Mesendoderm (in vitro differentiated cells): ENCODE measurements around the gene ATP11B.
A peak's percentile ranks its signal among the peaks of the same experiment; 100 is the strongest.

Experiments used
- DNase-seq: peaks from one replicate; pipeline ENCODE4 v3.0.0; 2013
- H2AK5ac ChIP-seq: 2 replicates; pipeline ENCODE4 v1.6.1; 2013; ENCODE audit warnings: low read length, inconsistent platforms
- H2BK120ac ChIP-seq: 2 replicates; pipeline ENCODE4 v1.6.1; 2013; ENCODE audit warnings: low read depth, mild to moderate bottlenecking, low read length, moderate library complexity, mixed read lengths
- H2BK15ac ChIP-seq: replicated peaks from 2 replicates; pipeline ENCODE4 v1.6.1; 2013; ENCODE audit warnings: low read depth, mild to moderate bottlenecking, moderate library complexity
- H2BK5ac ChIP-seq: 2 replicates; pipeline ENCODE4 v1.6.1; 2013; ENCODE audit warnings: low read length, inconsistent platforms
- H3K18ac ChIP-seq: 2 replicates; pipeline ENCODE4 v1.6.1; 2013; ENCODE audit warnings: mild to moderate bottlenecking, low read length, mixed read lengths
- H3K23ac ChIP-seq: one replicate; pipeline ENCODE4 v1.6.1; 2013; ENCODE audit warnings: low read length
- H3K27ac ChIP-seq: 2 replicates; pipeline ENCODE4 v1.5.1; 2013; ENCODE audit warnings: low read depth, mild to moderate bottlenecking, inconsistent platforms, low read length, moderate library complexity
- H3K27me3 ChIP-seq: 2 replicates; pipeline ENCODE4 v1.6.1; 2013; ENCODE audit warnings: low read length, control low read depth, mild to moderate bottlenecking, inconsistent platforms; ENCODE audit not compliant: insufficient read depth, poor library complexity
- H3K36me3 ChIP-seq: 2 replicates; pipeline ENCODE4 v1.6.1; 2013; ENCODE audit warnings: low read length, inconsistent platforms; ENCODE audit not compliant: control insufficient read depth, insufficient read depth
- H3K4ac ChIP-seq: one replicate; pipeline ENCODE4 v1.6.1; 2013; ENCODE audit warnings: low read depth, mild to moderate bottlenecking, low read length, moderate library complexity
- H3K4me1 ChIP-seq: 2 replicates; pipeline ENCODE4 v1.6.1; 2013; ENCODE audit warnings: low read depth, low read length, inconsistent platforms; ENCODE audit not compliant: control insufficient read depth
- H3K4me2 ChIP-seq: 2 replicates; pipeline ENCODE4 v1.6.1; 2013; ENCODE audit warnings: low read length
- H3K4me3 ChIP-seq: 2 replicates; pipeline ENCODE4 v1.5.1; 2013; ENCODE audit warnings: mild to moderate bottlenecking, low read length
- H3K56ac ChIP-seq: one replicate; pipeline ENCODE4 v1.6.1; 2013; ENCODE audit warnings: low read length
- H3K79me1 ChIP-seq: 2 replicates; pipeline ENCODE4 v1.6.1; 2013; ENCODE audit warnings: low read length, inconsistent platforms
- H3K79me2 ChIP-seq: 2 replicates; pipeline ENCODE4 v1.6.1; 2013; ENCODE audit warnings: mild to moderate bottlenecking, low read length; ENCODE audit not compliant: control insufficient read depth, insufficient read depth
- H3K9ac ChIP-seq: 2 replicates; pipeline ENCODE4 v1.6.1; 2013; ENCODE audit warnings: low read length, inconsistent platforms
- H4K5ac ChIP-seq: one replicate; pipeline ENCODE4 v1.6.1; 2013; ENCODE audit warnings: low read length
- H4K8ac ChIP-seq: one replicate; pipeline ENCODE4 v1.6.1; 2013; ENCODE audit warnings: low read depth, mild to moderate bottlenecking, control low read depth, low read length, moderate library complexity
- WGBS: extraction: QIAGEN DNeasy Blood & Tissue Kit; methylation state at CpG from one replicate; pipeline ENCODE4 v1.1.7; 2013; ENCODE audit warnings: low lambda C conversion rate, missing lambda C conversion rate; ENCODE audit not compliant: insufficient coverage; ENCODE audit errors: extremely low coverage; 5-methylcytosine and 5-hydroxymethylcytosine counted together

ATP11B gene

GRCh38 chr3:182962166-182962565 lies 168.9 kb downstream of the ATP11B start:
- H2AK5ac ChIP-seq = no peak overlapping the region
- H3K9ac ChIP-seq = no peak overlapping the region
- H3K79me1 ChIP-seq = peaks cover 4% of the 10 kb centered on the region
- H3K18ac ChIP-seq = no peak overlapping the region
- no peaks in the 10 kb centered on the region for H3K36me3 ChIP-seq
- H3K4me2 ChIP-seq = no peak overlapping the region
- no peak overlapping the region for H3K4ac ChIP-seq
- no peak overlapping the region for H2BK15ac ChIP-seq
- no peak overlapping the region for H3K27ac ChIP-seq
- peaks cover 3% of the 10 kb centered on the region for H3K4me1 ChIP-seq
- H3K4me3 ChIP-seq = no peak overlapping the region
- H3K27me3 ChIP-seq = no peaks in the 10 kb centered on the region
- no peak overlapping the region for H2BK120ac ChIP-seq
- no peak overlapping the region for H3K56ac ChIP-seq
- H4K5ac ChIP-seq = no peak overlapping the region
- no peak for DNase-seq
- H4K8ac ChIP-seq = no peak overlapping the region
- H3K23ac ChIP-seq = no peak overlapping the region
- H3K79me2 ChIP-seq = peaks cover 8% of the 10 kb centered on the region
- no peak overlapping the region for H2BK5ac ChIP-seq

- Histone ChIP-seq H4K5ac (no peak overlapping the region), H3K79me2 (peaks cover 21% of the 10 kb centered on the region), H4K8ac (no peak overlapping the region), H2BK5ac (no peak overlapping the region), H3K4me2 (no peak overlapping the region), H3K4me1 (peaks cover 5% of the 10 kb centered on the region), H3K27me3 (no peaks in the 10 kb centered on the region), H3K18ac (no peak overlapping the region), H3K56ac (no peak overlapping the region), H3K9ac (no peak overlapping the region), H2BK15ac (no peak overlapping the region), H2AK5ac (no peak overlapping the region), H3K36me3 (no peaks in the 10 kb centered on the region), H2BK120ac (no peak overlapping the region), H3K23ac (no peak overlapping the region), H3K4ac (no peak overlapping the region), H3K4me3 (no peak overlapping the region), H3K79me1 (peaks cover 6% of the 10 kb centered on the region), H3K27ac (no peak overlapping the region)
- DNase-seq = no peak
- no CpG with 5 or more reads among the region's 1 CpG for WGBS
These were observed 170.9 kb downstream of the ATP11B start for GRCh38 chr3:182964179-182964578.

- H2BK15ac ChIP-seq = no peak overlapping the region
- peaks cover 2% of the 10 kb centered on the region for H3K4me1 ChIP-seq
- no peak overlapping the region for H3K4ac ChIP-seq
- no peak overlapping the region for H3K18ac ChIP-seq
- no peak overlapping the region for H3K23ac ChIP-seq
- WGBS = no CpG with 5 or more reads among the region's 9 CpGs
- H4K5ac ChIP-seq = no peak overlapping the region
- H3K4me3 ChIP-seq = no peak overlapping the region
- no peak overlapping the region for H2BK5ac ChIP-seq
- H3K79me2 ChIP-seq = peaks cover 28% of the 10 kb centered on the region
- H3K79me1 ChIP-seq = peaks cover 4% of the 10 kb centered on the region
- H3K27ac ChIP-seq = no peak overlapping the region
- H3K36me3 ChIP-seq = no peaks in the 10 kb centered on the region
- no peak overlapping the region for H3K9ac ChIP-seq
- no peak overlapping the region for H2BK120ac ChIP-seq
- no peak for DNase-seq
- no peak overlapping the region for H2AK5ac ChIP-seq
- no peak overlapping the region for H3K56ac ChIP-seq
- no peaks in the 10 kb centered on the region for H3K27me3 ChIP-seq
- H3K4me2 ChIP-seq = no peak overlapping the region
- no peak overlapping the region for H4K8ac ChIP-seq
These were observed 172.6 kb downstream of the ATP11B start for GRCh38 chr3:182965861-182966366.

DNA sequence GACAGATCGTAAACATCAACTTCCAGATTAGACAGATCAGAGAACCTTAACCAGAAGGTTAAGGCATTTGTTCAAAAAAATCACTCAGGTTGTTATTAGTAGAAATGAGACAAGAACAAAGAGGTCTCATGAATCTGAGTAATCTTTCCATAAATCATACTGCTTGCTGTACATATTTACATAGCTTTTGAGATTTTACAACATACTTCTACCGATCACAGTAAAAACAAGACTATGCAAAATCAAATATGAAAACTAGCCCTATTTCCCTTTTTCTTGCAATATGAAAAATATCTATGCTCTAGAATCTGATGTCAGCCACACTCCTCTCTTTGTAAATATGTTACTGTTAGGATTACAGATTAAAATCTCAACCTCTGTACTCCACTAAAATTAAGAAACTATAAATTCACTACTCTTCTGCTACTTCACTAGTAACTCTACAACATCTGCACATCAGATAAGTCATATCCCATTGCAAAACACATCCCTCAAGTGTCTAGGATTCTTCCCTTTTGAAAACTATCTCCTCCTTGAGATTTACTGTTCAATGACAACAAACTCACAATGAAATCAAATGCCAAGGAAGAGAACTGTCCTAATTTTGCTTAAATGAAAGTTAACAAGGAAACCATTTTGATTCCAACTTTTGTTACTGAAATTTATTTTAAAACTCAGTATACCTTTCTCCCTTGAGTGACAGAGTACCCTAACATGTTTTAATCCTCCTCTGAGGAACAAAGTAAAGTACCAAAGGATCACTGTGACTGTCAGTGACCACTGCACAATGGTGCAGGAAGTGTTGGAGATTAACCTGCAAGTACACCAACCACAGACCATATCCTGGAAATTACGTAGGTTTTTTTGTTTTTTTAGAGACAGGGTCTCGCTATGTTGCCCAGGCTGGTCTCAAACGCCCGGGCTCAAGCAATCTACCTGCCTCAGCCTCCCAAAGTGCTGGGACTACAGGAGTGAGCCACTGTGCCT lies 174.2 kb downstream of the ATP11B start:
- Histone ChIP-seq H2BK5ac (no peak overlapping the region), H3K79me1 (peaks cover 4% of the 10 kb centered on the region), H3K4me3 (no peak overlapping the region), H2BK15ac (no peak overlapping the region), H3K18ac (peak overlapping the region; percentile 47), H3K9ac (no peak overlapping the region), H3K79me2 (peaks cover 38% of the 10 kb centered on the region), H3K27me3 (no peaks in the 10 kb centered on the region), H2AK5ac (no peak overlapping the region), H4K5ac (no peak overlapping the region), H3K4ac (no peak overlapping the region), H3K4me2 (no peak overlapping the region), H3K27ac (no peak overlapping the region), H3K4me1 (peaks cover 2% of the 10 kb centered on the region), H2BK120ac (no peak overlapping the region), H4K8ac (peak overlapping the region; percentile 28), H3K23ac (no peak overlapping the region), H3K56ac (no peak overlapping the region), H3K36me3 (no peaks in the 10 kb centered on the region)
- no CpG with 5 or more reads among the region's 6 CpGs for WGBS
- no peak for DNase-seq

DNA sequence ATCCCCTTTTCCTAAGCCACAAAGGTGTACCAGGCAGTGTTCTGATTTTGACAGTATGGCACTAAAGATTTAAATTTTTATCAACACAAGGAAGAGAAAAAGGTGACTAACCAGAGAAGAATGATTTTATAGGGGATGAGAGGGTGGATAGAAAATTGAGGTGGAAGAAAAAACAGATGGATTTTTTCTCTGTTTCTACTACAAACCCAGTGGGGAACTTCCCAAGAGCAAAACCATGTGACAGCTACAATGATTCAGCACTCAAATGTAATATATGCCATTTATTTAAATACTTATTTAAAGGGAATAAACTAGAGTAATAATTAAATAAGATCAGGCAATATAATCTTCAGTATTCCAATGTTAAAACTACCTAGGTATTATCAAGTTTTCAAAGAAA lies 176.0 kb downstream of the ATP11B start:
- peaks cover 4% of the 10 kb centered on the region for H3K79me1 ChIP-seq
- H2AK5ac ChIP-seq = no peak overlapping the region
- no peak overlapping the region for H3K9ac ChIP-seq
- H3K4ac ChIP-seq = no peak overlapping the region
- H3K4me3 ChIP-seq = no peak overlapping the region
- no peak overlapping the region for H4K8ac ChIP-seq
- H3K4me2 ChIP-seq = no peak overlapping the region
- no peaks in the 10 kb centered on the region for H3K36me3 ChIP-seq
- no peak overlapping the region for H3K23ac ChIP-seq
- H3K18ac ChIP-seq = no peak overlapping the region
- H2BK15ac ChIP-seq = no peak overlapping the region
- H4K5ac ChIP-seq = no peak overlapping the region
- H3K27ac ChIP-seq = no peak overlapping the region
- peaks cover 46% of the 10 kb centered on the region for H3K79me2 ChIP-seq
- no peak for DNase-seq
- no peak overlapping the region for H3K56ac ChIP-seq
- H3K27me3 ChIP-seq = no peaks in the 10 kb centered on the region
- no peak overlapping the region for H2BK120ac ChIP-seq
- H2BK5ac ChIP-seq = no peak overlapping the region
- H3K4me1 ChIP-seq = peaks cover 2% of the 10 kb centered on the region
